K562 (cell line): Measurements from ENCODE around the gene DIP2B. TPM values are rescaled to one million over a fixed set of nuclear protein-coding genes. Genes with fewer than 3 reads are reported as not detected.

Experiments used
- AFF1 ChIP-seq, 2 experiments: fragments of 450-650 bp; IDR thresholded peaks; 2 replicates each; pipeline ENCODE4 v1.6.1; 2018; ENCODE audit warnings: mild to moderate bottlenecking in 2 of 2, low read depth in 1 of 2; ENCODE audit not compliant: partially characterized antibody in 2 of 2
- CBFA2T3 ChIP-seq: fragments of 450-650 bp; IDR thresholded peaks from 2 replicates; pipeline ENCODE4 v1.6.1; 2017
- CXXC5 ChIP-seq: fragments of 250-450 bp; sonication (Bioruptor Pico); IDR thresholded peaks from 2 replicates; pipeline ENCODE4 v1.8.0; 2022; ENCODE audit warnings: inconsistent platforms, mild to moderate bottlenecking, moderate library complexity
- DACH1 ChIP-seq: fragments of 450-650 bp; IDR thresholded peaks from 2 replicates; pipeline ENCODE4 v1.6.1; 2018; ENCODE audit not compliant: partially characterized antibody
- GATAD2B ChIP-seq: fragments of 450-650 bp; IDR thresholded peaks from 2 replicates; pipeline ENCODE4 v1.6.1; 2017; ENCODE audit warnings: mild to moderate bottlenecking, borderline replicate concordance
- HDAC1 ChIP-seq, 2 experiments: fragments of 450-650 bp; IDR thresholded peaks; 2 replicates each; pipeline ENCODE4 v1.6.1; 2016 to 2017; ENCODE audit warnings: inconsistent platforms in 1 of 2, mild to moderate bottlenecking in 1 of 2, moderate library complexity in 1 of 2
- LARP7 ChIP-seq: fragments of 450-650 bp; IDR thresholded peaks from 2 replicates; pipeline ENCODE4 v1.6.1; 2016
- RFX7 ChIP-seq: fragments of 250-450 bp; sonication (Bioruptor Pico); IDR thresholded peaks from 2 replicates; pipeline ENCODE4 v1.5.1; 2021; ENCODE audit warnings: mild to moderate bottlenecking
- SIX5 ChIP-seq, 2 experiments: IDR thresholded peaks; 2 replicates each; pipeline ENCODE4 v1.6.1; 2011; ENCODE audit warnings: low read length in 2 of 2, borderline replicate concordance in 1 of 2, low read depth in 1 of 2, mild to moderate bottlenecking in 1 of 2, moderate library complexity in 1 of 2; ENCODE audit not compliant: insufficient read depth in 1 of 2
- XRCC5 ChIP-seq: fragments of 200-400 bp; formaldehyde crosslinking; IDR thresholded peaks from 2 replicates; pipeline ENCODE4 v1.6.1; 2017; ENCODE audit warnings: low read depth, mild to moderate bottlenecking, low read length
- ZBTB8A ChIP-seq: fragments of 450-650 bp; IDR thresholded peaks from 2 replicates; pipeline ENCODE4 v1.6.1; 2018; ENCODE audit warnings: mild to moderate bottlenecking, moderate library complexity; ENCODE audit not compliant: partially characterized antibody
- ZNF316 ChIP-seq: fragments of 450-650 bp; IDR thresholded peaks from 2 replicates; pipeline ENCODE4 v1.6.1; 2016
- polyA plus RNA-seq, 8 experiments: library from polyadenylated mRNA; depleted of rRNA in 4 of 8; stranded (reverse) in 5 of 8; unstranded in 3 of 8; fragments of >200 nt; fragmentation: Nextera tagmentation in 2 of 8; fragmentation: Illumina TruSeq in 1 of 8; extraction: Ambion mirVana in 2 of 8; extraction: Trizol in 1 of 8; gene quantifications; 2 replicates each; pipeline versions ENCODE4 v1.2.1 to v1.2.3, GENCODE V29; 2011 to 2014; ENCODE audit warnings: inconsistent platforms in 1 of 8, missing spikeins in 1 of 8
- total RNA-seq, 7 experiments: library from RNA; depleted of rRNA in 6 of 7; stranded (reverse); fragments of >200 nt in 6 of 7; fragmentation: Illumina TruSeq in 2 of 7; extraction: Trizol in 2 of 7; gene quantifications; 2 replicates each; pipeline versions ENCODE4 v1.2.1 to v1.2.3, GENCODE V29; 2011 to 2021; ENCODE audit warnings: low replicate concordance in 1 of 7
- TF ChIP-seq, protein P1 (sequence below): fragments of 450-650 bp; IDR thresholded peaks from 2 replicates; pipeline ENCODE4 v1.6.1; 2016; ENCODE audit warnings: mild to moderate bottlenecking
- TF ChIP-seq, protein P2 (sequence below): fragments of 450-650 bp; IDR thresholded peaks from 2 replicates; pipeline ENCODE4 v1.6.1; 2017; ENCODE audit warnings: antibody characterized with exemption, mild to moderate bottlenecking

DIP2B gene
- total and polyA plus RNA-seq, 9 of the 15 experiments (the other 6 are each of a cell fraction or from before 2014, with no cell fraction given): 4.6 to 26.1 (median 18.8) TPM

DNA sequence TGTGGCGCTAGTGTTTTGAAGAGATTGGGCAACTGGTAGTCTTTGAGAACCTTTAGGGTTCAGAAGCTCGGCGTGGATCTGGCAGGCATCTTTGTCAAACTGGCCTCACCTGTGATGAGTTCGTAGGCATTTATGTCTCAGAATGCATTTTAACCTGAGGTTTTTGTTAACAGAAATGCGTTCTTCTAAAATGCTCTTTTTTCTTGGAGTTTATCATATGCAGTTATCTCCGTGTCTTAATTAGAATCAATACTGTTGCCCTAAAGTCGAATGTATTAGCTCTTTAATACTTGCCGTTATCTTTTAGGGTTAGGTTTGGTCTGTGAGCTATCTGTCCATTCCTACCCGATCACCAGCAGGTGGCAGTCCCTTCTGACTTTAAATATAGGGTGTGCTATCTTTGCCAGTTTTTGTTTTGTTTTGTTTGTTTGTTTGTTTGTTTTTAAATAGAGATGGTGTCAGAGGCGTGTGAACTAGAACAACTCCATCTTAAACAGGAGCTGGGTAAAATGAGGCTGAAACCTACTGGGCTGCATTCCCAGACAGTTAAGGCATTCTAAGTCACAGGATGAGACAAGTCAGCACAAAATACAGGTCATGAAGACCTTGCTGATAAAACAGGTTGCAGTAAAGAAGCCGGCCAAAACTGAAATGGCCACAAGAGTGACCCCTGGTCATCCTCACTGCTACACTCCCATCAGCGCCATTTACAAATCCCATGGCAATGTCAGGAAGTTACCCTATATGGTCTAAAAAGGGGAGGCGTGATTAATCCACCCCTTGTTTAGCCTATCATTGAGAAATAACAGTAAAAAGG is 260.5 kb downstream of the DIP2B start (continued):
- peak; percentile 20; the same call in 1 of the 2 replicates for TF ChIP-seq CBFA2T3
- TF ChIP-seq, protein P1, sequence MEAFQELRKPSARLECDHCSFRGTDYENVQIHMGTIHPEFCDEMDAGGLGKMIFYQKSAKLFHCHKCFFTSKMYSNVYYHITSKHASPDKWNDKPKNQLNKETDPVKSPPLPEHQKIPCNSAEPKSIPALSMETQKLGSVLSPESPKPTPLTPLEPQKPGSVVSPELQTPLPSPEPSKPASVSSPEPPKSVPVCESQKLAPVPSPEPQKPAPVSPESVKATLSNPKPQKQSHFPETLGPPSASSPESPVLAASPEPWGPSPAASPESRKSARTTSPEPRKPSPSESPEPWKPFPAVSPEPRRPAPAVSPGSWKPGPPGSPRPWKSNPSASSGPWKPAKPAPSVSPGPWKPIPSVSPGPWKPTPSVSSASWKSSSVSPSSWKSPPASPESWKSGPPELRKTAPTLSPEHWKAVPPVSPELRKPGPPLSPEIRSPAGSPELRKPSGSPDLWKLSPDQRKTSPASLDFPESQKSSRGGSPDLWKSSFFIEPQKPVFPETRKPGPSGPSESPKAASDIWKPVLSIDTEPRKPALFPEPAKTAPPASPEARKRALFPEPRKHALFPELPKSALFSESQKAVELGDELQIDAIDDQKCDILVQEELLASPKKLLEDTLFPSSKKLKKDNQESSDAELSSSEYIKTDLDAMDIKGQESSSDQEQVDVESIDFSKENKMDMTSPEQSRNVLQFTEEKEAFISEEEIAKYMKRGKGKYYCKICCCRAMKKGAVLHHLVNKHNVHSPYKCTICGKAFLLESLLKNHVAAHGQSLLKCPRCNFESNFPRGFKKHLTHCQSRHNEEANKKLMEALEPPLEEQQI: no peak
- TF ChIP-seq LARP7: no peak
- no peak for TF ChIP-seq XRCC5
- TF ChIP-seq GATAD2B: peak; percentile 57; the same call in 1 of the 2 replicates
- TF ChIP-seq RFX7 (CRISPR knock-in tag): no peak
- TF ChIP-seq SIX5 (IDR thresholded peaks at IDR 0.05; ENCODE audit: borderline replicate concordance in 1 of 2, insufficient read depth in 1 of 2, low read depth in 1 of 2, low read length in 2 of 2): no peak
- TF ChIP-seq HDAC1 (IDR thresholded peaks at IDR 0.05): peak in 1 of 2 experiments; percentile 35; a peak in 1 of 4 replicates
- peak; percentile 59 for TF ChIP-seq DACH1
- peak in 1 of 2 experiments; percentile 27 for TF ChIP-seq AFF1 (IDR thresholded peaks at IDR 0.05; ENCODE audit: low read depth in 1 of 2, partially characterized antibody in 2 of 2)
- TF ChIP-seq, protein P2, sequence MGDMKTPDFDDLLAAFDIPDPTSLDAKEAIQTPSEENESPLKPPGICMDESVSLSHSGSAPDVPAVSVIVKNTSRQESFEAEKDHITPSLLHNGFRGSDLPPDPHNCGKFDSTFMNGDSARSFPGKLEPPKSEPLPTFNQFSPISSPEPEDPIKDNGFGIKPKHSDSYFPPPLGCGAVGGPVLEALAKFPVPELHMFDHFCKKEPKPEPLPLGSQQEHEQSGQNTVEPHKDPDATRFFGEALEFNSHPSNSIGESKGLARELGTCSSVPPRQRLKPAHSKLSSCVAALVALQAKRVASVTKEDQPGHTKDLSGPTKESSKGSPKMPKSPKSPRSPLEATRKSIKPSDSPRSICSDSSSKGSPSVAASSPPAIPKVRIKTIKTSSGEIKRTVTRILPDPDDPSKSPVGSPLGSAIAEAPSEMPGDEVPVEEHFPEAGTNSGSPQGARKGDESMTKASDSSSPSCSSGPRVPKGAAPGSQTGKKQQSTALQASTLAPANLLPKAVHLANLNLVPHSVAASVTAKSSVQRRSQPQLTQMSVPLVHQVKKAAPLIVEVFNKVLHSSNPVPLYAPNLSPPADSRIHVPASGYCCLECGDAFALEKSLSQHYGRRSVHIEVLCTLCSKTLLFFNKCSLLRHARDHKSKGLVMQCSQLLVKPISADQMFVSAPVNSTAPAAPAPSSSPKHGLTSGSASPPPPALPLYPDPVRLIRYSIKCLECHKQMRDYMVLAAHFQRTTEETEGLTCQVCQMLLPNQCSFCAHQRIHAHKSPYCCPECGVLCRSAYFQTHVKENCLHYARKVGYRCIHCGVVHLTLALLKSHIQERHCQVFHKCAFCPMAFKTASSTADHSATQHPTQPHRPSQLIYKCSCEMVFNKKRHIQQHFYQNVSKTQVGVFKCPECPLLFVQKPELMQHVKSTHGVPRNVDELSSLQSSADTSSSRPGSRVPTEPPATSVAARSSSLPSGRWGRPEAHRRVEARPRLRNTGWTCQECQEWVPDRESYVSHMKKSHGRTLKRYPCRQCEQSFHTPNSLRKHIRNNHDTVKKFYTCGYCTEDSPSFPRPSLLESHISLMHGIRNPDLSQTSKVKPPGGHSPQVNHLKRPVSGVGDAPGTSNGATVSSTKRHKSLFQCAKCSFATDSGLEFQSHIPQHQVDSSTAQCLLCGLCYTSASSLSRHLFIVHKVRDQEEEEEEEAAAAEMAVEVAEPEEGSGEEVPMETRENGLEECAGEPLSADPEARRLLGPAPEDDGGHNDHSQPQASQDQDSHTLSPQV: peak; percentile 59; the same call in 1 of the 2 replicates
- peak; percentile 95 for TF ChIP-seq ZNF316
- TF ChIP-seq CXXC5 (CRISPR knock-in tag): peak; percentile 15; the same call in 1 of the 2 replicates
- TF ChIP-seq ZBTB8A: no peak
